HG03354 (cell line): ENCODE results near the gene SLC4A1.
"Not testable (repeated sequence)": the region's sequence is repeated elsewhere in the genome, so short reads cannot be mapped to it uniquely, and the experiment has no call there.

ENCODE experiments used
- ATAC-seq: cut with Tn5 transposase; IDR thresholded peaks from one replicate; pipeline ENCODE4 v1.9.1; 2021; ENCODE audit warnings: mild to moderate bottlenecking; ENCODE audit not compliant: unreplicated experiment, poor library complexity, severe bottlenecking

SLC4A1 gene

DNA sequence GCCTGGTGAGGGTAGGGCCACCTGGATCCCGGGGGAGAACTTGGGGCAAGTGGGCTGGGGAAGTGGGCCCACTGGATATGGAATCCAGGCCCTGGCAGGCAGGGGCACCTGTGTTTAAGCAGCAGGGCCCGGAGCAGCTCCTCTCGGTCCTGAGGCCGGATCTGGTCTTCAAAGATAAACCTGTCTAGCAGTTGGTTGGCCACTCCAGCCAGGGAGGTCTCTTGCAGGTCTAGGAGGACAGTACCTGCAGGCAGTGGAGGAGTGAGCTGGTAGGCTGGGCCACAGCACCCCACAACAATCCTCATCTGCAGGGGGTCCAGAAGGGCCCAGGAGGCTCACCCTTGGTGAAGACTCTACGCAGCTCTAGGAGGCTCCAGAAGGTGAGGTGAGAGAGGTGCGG lies 7.6 kb downstream of the SLC4A1 start:
- no peak for ATAC-seq

DNA sequence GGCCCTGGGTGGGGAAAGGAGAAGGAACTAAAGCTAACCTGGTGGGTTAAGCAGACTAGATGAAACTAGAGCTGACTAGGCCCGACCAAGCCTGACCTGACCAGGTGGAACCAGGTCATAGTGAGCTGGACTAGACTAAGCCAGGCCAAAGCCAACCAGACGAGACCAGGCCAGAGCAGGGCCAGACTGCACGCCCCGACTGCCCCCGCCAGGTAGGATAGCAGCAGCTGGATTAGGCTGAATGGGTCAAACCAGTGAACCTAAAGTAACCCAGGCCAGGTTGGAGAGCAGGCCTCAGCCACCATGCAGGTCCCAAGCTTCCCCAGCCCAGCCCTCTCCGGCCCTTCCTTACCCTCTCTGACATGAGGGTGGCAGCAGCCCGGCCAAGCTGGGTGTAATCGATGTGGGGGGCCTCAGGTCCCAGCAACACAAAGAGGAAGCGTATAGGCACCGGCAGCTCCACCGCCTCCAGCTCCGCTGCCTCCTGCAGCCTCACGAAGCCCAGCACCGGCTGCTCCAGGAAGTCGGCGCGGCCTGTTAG lies 9.1 kb downstream of the SLC4A1 start:
- no peak for ATAC-seq

DNA sequence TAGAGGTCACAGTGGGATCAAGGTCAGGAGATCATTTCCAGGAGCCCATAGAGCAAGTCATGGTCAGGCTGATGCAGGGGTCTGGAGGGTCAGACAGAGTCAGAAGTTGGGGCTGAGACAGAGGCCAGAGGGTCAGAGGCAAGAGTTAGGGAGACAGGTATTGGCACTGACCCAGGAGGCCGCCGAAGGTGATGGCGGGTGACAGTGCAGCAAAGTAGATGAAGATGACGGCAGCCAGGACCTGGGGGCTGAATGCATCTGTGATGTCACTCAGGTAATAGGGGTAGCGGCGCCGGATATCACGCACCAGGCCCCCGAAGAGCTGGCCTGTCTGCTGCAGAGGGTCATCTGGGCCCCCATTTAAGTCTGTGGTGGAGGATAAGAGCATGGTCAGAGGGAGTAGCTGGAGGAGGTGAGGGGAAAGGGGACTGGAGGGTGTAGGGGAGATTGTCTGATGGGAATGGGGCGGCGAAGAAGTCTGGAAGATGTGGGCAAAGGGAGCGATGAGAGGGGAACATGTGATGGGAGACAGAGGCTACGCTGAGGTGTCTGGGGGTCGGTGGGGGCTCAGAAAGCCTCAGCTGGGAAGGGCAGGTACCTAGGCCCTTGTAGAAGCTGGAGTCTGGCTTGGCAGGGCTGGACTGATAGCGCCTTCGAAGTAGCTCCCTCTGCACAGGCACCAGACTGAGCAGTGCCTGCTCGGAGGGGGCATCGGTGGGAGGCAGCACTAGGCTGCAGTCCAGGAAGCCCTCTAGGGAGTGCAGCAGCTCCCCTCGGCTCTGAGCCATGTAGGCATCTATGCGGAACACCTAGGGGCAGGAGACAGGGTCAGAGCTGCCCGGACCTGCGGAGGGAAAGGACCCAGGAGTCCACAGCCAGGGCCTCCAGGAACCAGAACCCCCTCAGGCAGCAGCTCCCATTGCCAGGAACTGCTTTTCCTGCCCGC lies 9.8 kb downstream of the SLC4A1 start:
- ATAC-seq, result no peak

DNA sequence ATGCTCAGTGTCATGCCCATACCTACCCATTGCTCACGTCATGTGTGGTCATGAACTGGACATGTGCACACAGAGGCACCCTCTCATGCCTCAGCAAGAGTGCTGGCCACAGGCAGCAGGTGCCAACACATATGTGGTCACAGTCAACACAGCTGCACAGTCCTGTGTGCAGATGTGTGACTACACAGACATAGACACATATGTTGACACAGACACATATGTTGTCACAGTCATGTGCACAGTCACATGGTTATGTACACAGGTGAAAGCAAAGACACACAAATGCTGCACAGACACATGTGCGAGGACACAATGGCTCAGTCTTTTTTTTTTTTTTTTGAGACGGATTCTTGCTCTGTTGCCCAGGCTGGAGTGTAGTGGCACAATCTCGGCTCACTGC lies 11.3 kb downstream of the SLC4A1 start:
- no peak for ATAC-seq

DNA sequence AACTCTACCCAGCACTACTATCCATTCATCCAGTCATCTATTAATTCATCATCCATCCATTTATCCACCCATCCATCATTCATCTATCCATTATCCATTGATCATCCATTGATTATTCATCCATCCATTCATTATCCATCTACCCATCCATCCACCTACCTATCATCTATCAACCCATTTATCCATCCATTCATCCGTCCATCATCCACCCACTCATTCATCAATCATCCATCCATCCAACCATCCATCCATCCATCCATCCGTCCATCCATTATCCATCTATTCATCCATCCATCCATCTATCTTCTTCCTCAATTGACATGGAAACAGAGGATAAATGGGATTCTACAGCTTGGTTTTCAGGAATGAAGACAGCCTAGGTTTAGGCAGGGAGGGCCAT lies 12.0 kb downstream of the SLC4A1 start:
- ATAC-seq, result no peak

DNA sequence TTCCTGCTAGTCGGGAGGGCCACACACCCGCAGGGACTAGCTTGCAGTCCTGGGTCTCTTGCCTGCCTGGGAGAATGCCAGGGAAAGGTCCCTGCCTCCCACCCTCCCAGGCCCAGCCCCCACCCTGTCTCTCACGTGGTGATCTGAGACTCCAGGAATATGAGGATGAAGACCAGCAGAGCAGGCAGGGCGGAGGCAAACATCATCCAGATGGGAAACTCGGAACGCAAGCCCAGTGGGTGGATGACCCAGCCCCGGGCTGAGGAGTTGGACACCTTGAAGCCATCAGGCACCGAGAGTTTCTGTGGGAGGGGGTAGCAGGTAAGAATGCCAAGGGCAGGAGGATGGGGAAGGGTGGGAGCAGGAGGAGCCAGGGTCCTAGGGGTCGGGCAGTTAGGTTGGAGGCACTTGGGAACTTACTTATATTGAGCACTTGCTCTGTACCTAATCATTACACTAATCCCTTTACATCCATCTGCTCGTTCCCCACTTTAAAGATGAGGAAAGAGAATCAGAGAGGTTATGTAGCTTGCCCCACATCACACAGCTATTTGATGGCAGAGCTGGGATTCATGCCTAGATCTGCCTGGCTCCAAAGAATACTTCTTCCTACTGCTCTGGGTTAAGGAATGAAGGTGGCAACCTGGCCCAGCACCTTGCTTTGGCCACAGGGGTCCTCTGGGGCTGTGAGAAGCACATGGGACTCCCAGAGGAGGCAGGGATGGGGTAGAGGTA lies 13.4 kb downstream of the SLC4A1 start:
- no peak for ATAC-seq

DNA sequence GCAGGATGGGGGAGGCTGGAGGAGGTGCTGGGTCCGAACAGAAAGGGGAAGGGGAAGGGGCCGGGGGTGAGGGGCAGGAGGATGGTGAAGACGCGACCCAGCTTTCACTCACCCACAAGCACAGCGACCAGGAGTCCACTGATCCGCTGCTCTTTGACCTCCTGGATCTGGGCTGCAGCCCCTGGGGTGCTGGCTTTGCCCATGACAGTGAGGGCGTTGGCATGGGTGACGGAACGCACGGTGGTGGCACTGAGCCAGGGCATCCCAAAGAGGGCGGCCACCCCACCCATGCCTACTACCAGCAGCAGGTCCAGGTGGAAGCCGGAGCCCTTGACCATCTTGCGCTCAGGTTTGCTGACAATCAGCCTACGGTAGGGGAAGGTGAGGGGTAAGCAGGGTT lies 14.9 kb downstream of the SLC4A1 start:
- ATAC-seq, result no peak

DNA sequence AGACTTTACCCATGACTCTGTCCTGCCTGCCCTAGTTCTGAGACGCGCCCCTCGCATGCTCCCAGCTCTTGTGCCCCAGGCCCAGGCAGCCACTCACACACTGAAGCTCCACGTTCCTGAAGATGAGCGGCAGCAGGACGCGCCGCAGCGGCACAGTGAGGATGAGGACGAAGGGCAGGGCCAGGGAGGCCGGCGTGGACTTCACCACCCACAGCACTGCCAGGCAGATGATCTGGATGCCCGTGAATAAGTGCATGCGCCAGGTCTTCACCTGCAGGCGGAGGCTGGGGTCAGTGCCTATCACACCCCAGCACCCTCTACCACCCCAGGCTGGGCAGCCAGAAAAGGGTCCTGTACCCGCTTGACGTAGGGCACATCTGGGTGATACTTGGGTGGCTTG lies 16.9 kb downstream of the SLC4A1 start:
- ATAC-seq, result no peak

DNA sequence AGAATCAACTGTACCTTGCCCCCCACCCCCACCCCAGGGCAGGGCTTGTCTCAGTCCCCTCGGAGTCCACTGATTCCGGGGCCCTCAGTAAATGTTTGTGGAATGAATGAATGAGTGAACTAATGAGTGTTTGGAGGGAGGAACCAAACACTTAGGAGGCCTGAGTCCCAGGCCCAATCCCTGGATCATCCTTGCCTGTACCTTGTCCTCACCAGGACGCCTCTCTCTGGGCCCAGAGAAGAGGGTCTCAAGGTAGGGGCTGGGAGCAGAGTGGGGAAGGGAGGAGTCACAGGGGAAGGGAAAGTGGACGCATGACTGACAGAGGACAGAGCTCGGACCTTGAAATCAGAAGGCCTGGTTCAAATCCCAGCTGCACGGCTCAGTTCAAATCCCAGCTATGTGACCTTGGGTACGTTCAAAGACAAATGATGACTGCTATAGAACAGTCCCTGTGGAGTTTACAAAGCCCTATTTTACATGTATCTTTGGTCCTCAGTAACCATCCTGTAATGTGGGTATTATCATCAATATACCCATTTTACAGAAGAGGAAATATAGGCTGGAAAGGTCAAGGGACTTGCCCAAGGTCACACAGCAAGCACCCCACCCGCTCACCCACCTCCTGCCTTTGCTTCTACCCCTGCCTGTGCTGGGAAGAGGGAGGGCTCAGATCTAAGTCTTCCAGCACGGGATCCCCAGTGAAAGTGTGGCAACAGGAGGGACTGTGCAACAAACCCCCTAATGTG lies 18.3 kb downstream of the SLC4A1 start:
- no peak for ATAC-seq

DNA sequence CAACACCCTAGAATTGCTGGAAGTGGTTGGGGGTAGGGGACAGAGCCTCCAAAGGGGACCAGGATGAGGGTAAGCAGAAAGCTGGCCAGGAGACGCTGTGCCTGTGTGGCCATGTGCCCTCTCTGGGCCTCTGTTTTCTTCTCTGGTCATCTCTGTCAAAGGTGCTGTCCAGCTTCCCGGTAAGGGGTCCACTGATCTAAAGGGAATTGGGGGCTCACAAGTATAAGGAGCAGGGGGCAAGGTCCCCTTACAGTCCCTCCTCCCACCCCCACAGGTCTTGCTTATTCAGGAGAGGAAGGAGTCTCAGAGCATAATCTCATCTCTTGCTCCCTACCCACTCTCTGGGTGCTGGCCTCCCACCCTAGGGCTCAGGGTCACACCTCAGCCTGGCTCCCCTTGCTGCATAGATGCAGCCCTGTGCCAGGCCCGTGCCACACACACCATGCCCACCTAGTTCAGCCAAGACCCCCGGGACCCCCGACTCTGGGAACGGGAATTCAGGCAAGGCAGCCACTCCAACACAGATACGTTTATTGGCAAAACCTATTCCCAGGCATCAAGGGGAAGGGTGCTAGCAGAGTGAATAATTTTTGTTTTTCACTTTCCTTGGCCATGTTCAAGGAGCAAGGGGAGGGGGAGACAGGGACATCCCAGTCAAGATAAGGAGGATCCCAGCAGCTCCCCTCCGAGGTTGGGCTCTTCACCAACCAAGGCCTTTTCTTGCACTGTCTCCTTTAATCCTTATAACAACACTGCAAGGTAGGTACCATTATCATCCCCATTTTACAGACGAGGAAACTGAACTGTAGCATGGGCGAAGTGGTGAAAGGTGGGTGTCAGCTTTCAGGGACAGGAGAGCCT lies 19.8 kb downstream of the SLC4A1 start:
- ATAC-seq, result no peak

DNA sequence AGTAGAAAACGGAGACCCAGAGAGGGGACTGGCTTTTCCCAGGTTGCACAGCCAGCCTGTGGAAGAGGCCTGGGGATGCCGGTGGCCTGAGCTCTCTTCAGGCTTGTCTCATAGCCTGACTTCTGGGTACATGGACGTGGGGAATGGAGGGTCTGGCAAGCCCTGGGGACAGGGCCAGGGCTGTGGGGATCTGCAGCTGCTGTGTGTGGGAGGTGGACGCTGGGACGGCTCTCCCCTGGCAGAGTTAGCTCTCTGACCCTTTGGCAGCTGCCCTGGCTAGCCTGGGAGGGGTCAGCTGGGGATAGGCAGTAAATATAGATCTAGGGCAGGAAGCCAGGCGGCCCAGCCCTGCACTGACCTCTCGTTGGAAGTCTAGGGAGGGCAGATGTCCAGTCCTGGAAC lies 20.5 kb downstream of the SLC4A1 start:
- ATAC-seq, result no peak

DNA sequence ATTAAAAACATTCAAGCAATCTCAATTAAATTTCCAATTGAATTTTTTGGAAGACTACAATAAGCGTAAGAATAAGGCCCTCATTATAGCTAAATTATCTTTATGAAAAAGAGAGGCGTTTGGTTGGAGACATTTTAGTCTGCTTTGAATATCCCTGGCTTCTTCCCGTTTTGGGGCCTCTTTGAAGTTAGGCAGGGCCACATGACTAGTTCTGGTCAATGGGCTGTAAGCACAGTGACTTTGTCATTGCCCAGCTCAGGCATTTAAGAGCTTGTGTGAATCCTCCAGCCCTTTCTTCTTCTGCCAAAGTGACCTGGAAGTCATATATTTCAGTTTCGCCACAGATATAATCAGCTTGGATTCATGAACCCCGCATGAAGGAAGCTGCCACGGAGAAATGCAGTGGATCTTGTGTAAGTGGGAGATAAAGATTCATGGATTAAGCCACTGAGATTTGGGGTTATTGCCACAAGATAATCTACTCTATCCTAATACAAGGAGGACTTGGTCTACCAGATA lies 26.8 kb downstream of the SLC4A1 start:
- no peak for ATAC-seq

DNA sequence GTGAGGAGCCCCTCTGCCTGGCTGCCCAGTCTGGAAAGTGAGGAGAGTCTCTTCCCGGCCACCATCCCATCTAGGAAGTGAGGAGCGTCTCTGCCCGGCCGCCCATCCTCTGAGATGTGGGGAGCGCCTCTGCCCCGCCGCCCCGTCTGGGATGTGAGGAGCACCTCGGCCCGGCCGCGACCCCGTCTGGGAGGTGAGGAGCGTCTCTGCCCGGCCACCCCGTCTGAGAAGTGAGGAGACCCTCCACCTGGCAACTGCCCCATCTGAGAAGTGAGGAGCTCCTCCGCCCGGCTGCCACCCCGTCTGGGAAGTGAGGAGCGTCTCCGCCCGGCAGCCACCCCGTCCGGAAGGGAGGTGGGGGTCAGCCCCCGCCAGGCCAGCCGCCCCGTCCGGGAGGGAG lies 30.0 kb downstream of the SLC4A1 start:
- not testable (repeated sequence) for ATAC-seq

DNA sequence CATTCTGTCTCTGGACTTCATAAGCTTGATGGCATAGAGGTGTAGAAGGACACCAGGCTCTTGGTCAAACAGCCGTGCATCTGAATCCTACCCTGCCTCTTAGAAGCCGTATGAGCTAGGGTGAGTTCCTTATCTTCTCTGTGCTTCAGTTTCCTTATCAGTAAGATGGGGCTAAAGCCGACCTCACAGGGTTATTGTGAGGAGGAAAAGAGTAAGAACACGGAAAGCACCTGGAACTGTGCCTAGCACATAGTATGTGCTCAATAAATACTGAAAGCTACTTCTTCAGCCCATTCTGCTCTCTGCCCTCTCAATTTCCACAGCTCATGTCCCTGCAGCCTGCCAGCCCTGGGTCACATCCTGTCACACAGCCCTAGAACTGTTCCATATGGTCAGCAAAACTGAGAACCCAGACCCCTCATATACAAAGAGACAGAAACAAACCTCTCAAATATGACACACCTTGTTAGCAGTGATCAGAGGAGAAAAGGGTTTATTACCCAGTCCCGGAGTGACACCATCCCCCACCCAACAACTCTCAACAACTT lies 31.4 kb downstream of the SLC4A1 start:
- ATAC-seq, result no peak

DNA sequence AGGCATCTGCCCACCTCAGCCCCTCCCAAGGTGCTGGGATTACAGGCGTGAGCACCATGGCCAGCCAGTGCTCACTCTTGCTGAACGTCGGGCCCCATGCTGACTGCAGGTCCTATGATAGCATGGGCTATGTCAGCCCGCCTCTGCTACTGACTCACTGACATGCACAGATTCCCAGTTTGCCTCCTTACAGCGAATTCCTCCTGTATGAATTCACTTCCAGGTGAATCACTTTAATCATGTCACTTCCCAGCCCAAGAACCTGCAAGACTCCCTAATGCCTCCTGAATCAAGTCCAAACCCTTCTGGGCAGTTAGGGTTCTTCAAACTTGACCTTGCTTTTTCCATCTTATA lies 32.4 kb downstream of the SLC4A1 start:
- no peak for ATAC-seq

DNA sequence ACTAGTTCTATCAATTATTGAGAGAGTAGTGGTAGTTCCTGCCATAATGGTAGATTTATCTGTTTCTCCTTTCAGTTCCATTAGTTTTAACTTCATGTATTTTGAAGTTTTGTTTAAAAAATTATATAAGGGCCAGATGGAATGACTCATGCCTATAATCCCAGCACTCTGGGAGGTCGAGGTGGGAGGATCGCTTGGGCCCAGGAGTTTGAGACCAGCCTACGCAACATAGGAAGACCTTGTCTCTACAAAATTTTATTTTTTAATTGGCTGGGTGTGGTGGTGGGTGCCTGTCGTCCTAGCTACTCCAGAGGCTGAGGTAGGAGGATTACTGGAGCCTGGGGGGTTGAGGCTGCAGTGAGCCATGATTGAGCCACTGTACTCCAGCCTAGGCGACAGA lies 34.4 kb downstream of the SLC4A1 start:
- no peak for ATAC-seq

DNA sequence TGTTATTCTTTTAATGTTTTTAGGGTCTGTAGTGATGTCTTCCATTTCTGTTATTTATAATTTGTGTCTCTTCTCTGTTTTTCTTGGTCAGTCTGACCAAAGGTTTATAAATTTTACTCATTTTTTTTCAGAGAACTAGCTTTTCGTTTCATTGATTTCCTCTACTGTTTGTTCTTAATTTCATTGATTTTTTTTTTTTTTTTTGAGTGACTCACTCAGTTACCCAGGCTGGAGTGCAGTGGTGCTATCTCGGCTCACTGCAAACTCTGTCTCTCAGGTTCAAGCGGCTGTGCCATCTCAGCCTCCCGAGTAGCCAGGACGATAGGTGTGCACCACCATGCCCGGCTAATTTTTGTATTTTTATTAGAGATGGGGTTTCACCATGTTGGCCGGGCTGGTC lies 35.9 kb downstream of the SLC4A1 start:
- ATAC-seq, result no peak

DNA sequence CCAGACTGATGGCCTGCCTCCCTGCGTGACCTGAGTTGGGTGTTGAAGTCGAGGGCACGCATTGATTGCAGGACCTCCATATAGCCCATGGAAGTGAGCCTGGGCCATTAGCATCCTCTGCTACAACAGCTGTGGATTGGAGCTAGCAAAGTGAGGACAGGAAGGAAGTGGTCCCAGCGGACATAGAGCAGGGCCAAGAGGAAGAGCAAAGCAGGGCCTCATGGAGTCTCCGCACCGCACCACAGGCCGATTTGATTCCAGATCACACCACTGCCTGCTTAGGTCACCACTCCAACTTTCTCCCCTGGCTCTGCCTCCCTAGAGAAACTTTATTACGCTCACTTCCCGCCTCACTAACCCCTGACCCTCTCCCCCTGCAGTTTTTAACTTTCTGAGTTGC lies 37.8 kb downstream of the SLC4A1 start:
- no peak for ATAC-seq

DNA sequence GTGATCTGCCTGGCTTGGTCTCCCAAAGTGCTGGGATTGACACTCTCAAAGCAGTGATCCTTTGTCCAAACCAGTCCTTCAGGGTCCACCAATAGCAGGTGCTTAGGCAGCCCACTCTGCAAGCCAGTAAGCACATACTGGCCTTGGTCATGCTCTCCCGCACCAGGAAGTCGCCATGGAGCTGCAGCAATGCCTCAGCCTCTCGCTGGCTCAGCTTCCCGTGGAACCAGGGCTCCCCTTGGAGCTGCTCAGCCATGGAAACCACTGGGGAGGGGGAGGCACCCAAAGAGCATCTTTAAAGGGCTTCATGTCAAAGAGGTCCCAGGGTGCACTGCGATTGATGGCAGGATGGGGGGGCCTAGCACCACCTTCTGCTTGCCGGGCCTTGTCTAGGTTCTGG lies 38.8 kb downstream of the SLC4A1 start:
- no peak for ATAC-seq
